Tibial nerve (tissue), 4 donors: Measurements from ENCODE around the gene ADD3. TPM values are rescaled to one million over a fixed set of nuclear protein-coding genes. Genes with fewer than 3 reads are reported as not detected.

Source experiments
- DNase-seq, 2 donors: peaks; one replicate each; pipeline ENCODE4 v3.0.0-alpha.2; 2019; ENCODE audit warnings: low spot score in 2 of 2
- H3K27ac ChIP-seq, 4 donors: fragments of 200-600 bp; sonication (generic) in 3 of 4; one replicate each; pipeline ENCODE4 v1.5.1; 2017 to 2019; ENCODE audit warnings: mild to moderate bottlenecking in 1 of 4
- H3K27me3 ChIP-seq, 2 donors: fragments of 200-600 bp; sonication (generic) in 1 of 2; one replicate each; pipeline versions ENCODE4 v1.5.1 to v1.6.0; 2017 to 2019
- H3K36me3 ChIP-seq, 3 donors: fragments of 200-600 bp; sonication (generic); one replicate each; pipeline ENCODE4 v1.5.1; 2018 to 2019
- H3K4me1 ChIP-seq, 4 donors: fragments of 200-600 bp; sonication (generic) in 3 of 4; one replicate each; pipeline ENCODE4 v1.5.1; 2017 to 2019
- H3K4me3 ChIP-seq, 4 donors: fragments of 200-600 bp; sonication (generic) in 3 of 4; one replicate each; pipeline ENCODE4 v1.5.1; 2017 to 2019; ENCODE audit warnings: mild to moderate bottlenecking in 1 of 4, moderate library complexity in 1 of 4
- H3K9me3 ChIP-seq, 4 donors: fragments of 200-600 bp; sonication (generic) in 3 of 4; one replicate each; pipeline ENCODE4 v1.5.1; 2017 to 2019
- CTCF ChIP-seq, 5 experiments: fragments of 200-600 bp in 3 of 5; fragments of 450-650 bp in 2 of 5; sonication (generic) in 3 of 5; IDR thresholded peaks; one replicate each; pipeline ENCODE4 v1.5.1; 2016 to 2019; ENCODE audit warnings: antibody characterized with exemption in 5 of 5, mild to moderate bottlenecking in 3 of 5, moderate library complexity in 2 of 5
- EP300 ChIP-seq, 2 donors: sonication (generic); formaldehyde crosslinking; IDR thresholded peaks; one replicate each; pipeline ENCODE4 v1.6.1; 2017; ENCODE audit warnings: antibody characterized with exemption in 2 of 2, mild to moderate bottlenecking in 1 of 2
- POLR2A ChIP-seq, 2 donors: fragments of 450-650 bp; IDR thresholded peaks; one replicate each; pipeline ENCODE4 v1.6.1; 2017; ENCODE audit warnings: antibody characterized with exemption in 2 of 2, mild to moderate bottlenecking in 2 of 2, moderate library complexity in 2 of 2
- WGBS, 2 donors: methylation state at CpG; one replicate each; pipeline ENCODE4 v1.1.5; 2018; 5-methylcytosine and 5-hydroxymethylcytosine counted together
- total RNA-seq, 4 donors: library from RNA; depleted of rRNA; stranded (reverse); fragments of >200 nt; gene quantifications; one replicate each; pipeline ENCODE4 v1.1.0, GENCODE V29; 2016

Gene ADD3
- total RNA-seq, 4 donors from 2014 or later: 208 to 639 (median 443) TPM

DNA sequence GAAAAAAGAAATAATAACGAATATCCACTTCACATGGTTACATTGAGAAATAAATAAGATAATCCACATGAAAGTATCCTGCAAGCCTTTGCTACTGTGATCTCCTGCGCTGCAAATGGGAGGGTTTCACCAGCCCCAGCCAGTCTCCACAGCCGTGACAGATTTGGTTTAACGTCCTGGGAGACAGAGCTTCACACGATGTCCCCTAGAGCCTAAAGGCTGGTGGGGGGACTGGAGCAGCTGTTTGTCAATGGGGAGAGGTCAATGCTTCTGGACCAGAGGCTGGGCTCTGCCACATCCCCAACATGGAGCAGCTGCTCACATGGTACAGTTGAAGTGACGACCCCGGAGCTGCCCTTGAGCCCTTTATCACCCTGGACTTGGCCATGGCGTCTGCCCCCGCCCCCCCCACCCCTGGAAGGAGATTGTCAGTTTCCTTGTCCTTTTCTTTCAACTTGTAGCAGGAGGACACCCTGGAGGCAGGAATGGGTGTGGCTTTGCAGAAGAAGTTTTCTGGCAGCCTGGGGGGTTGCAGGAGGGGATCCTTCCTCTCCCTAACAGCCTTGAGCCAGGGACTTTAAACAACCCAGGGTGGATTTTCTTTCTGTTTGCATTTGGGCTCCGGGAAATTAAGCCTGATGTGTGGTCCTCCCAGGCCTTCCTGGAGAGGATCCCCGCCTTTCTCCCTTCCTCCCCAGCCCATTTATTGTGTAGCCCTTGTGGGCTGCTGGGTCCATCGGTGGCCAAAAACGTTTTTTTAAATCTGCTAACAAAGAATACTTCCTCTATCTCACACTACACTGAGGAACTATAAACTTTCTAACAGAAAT is 162.6 kb downstream of the ADD3 start:
- Histone ChIP-seq H3K9me3 (no peaks in the 10 kb centered on the region), H3K4me3 (no peak overlapping the region), H3K36me3 (no peaks in the 10 kb centered on the region), H3K4me1 (peaks cover 0 to 15% (median 4%) of the 10 kb centered on the region in 4 donors), H3K27ac (no peak overlapping the region), H3K27me3 (peaks cover 0 to 57% of the 10 kb centered on the region in 2 donors)
- no peak for TF ChIP-seq CTCF (IDR thresholded peaks at IDR 0.05)
- no peak for TF ChIP-seq EP300 (IDR thresholded peaks at IDR 0.05)
- no peak for TF ChIP-seq POLR2A (IDR thresholded peaks at IDR 0.05)
- 5 to 9% methylated on average over 12 to 13 of the region's 13 CpGs for WGBS, 2 donors
- no peak for DNase-seq

DNA sequence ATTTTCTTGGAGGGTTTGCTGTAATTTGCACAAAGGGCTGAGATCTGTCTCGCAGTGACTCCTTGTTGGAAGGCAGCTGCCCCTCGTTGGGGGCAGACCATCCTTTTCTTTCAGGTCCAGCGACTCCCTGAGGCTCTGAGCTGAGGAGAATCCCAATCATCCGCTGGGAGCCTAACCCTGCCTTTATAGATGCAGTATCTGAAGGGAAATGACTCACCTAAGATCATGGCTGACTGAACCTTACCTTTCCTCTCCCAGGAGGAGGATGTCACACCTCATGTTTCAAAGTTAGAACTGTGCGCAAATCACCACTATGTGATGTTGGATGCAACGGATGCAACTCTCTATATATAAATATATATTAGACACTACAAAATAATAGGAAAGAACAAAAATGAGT is 163.2 kb downstream of the ADD3 start:
- Histone ChIP-seq H3K27ac (no peak overlapping the region), H3K9me3 (no peaks in the 10 kb centered on the region), H3K4me3 (no peak overlapping the region), H3K36me3 (no peaks in the 10 kb centered on the region), H3K27me3 (peaks cover 0 to 51% of the 10 kb centered on the region in 2 donors), H3K4me1 (peaks cover 0 to 15% (median 4%) of the 10 kb centered on the region in 4 donors)
- no peak for TF ChIP-seq EP300 (IDR thresholded peaks at IDR 0.05)
- TF ChIP-seq POLR2A (IDR thresholded peaks at IDR 0.05): no peak
- no peak for TF ChIP-seq CTCF (IDR thresholded peaks at IDR 0.05)
- no peak for DNase-seq
- WGBS, 2 donors: 50 to 54% methylated on average over 6 of the region's 6 CpGs

DNA sequence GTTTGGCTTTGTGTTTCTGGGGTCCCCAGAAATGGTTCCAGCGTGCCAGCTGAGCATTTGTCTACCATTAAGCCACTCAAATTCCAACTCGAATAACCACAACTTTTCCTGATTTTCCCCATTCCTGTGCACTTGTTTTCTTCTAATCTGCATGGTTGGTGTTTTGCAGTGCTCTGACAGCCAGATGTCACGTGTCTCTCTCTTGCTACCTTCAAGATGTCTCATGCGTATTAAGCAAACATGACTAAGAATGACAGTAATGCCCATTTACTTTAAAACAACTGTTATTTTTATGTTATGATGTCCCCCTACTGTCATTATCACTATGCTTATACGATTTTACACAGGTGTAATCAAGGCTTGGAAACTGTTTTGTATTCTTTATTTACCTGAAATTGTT is 164.4 kb downstream of the ADD3 start:
- no peaks in the 10 kb centered on the region for H3K9me3 ChIP-seq
- no peak overlapping the region for H3K4me3 ChIP-seq
- TF ChIP-seq POLR2A (IDR thresholded peaks at IDR 0.05): no peak
- H3K27me3 ChIP-seq: peaks cover 0 to 39% of the 10 kb centered on the region in 2 donors
- H3K27ac ChIP-seq: no peak overlapping the region
- no peak for DNase-seq
- no peaks in the 10 kb centered on the region for H3K36me3 ChIP-seq
- H3K4me1 ChIP-seq: peaks cover 0 to 15% (median 4%) of the 10 kb centered on the region in 4 donors
- WGBS, 2 donors: 78 to 79% methylated on average over 5 of the region's 5 CpGs

GRCh38 chr10:110174201-110174600 is 166.4 kb downstream of the ADD3 start:
- Histone ChIP-seq H3K36me3 (no peaks in the 10 kb centered on the region), H3K27ac (no peak overlapping the region), H3K27me3 (peaks cover 0 to 19% of the 10 kb centered on the region in 2 donors), H3K4me3 (no peak overlapping the region), H3K9me3 (no peaks in the 10 kb centered on the region), H3K4me1 (peaks cover 0 to 11% (median 0%) of the 10 kb centered on the region in 4 donors)
- no peak for DNase-seq
- no peak for TF ChIP-seq EP300 (IDR thresholded peaks at IDR 0.05)
- no peak for TF ChIP-seq POLR2A (IDR thresholded peaks at IDR 0.05)
- TF ChIP-seq CTCF (IDR thresholded peaks at IDR 0.05): no peak

GRCh38 chr10:110174816-110175215 is 167.0 kb downstream of the ADD3 start:
- H3K27me3 ChIP-seq: peaks cover 0 to 14% of the 10 kb centered on the region in 2 donors
- WGBS, 2 donors: 90 to 94% methylated on average over 5 of the region's 5 CpGs
- TF ChIP-seq EP300 (IDR thresholded peaks at IDR 0.05) (no peak), POLR2A (IDR thresholded peaks at IDR 0.05) (no peak), CTCF (IDR thresholded peaks at IDR 0.05) (no peak)

More at GRCh38 chr10:110174816-110175215, 167.0 kb downstream of the ADD3 start:
- Histone ChIP-seq H3K4me3 (no peak overlapping the region), H3K27ac (no peak overlapping the region), H3K36me3 (no peaks in the 10 kb centered on the region), H3K4me1 (peaks cover 0 to 11% (median 0%) of the 10 kb centered on the region in 4 donors), H3K9me3 (no peaks in the 10 kb centered on the region)
- DNase-seq: no peak
